GM18867 (cell line): Measurements from ENCODE around the gene HERC2.

ENCODE experiments used
- ATAC-seq: cut with Tn5 transposase; IDR thresholded peaks from one replicate; pipeline ENCODE4 v1.9.1; 2021; ENCODE audit warnings: mild to moderate bottlenecking, moderate library complexity; ENCODE audit not compliant: unreplicated experiment

HERC2 gene

GRCh38 chr15:28114721-28115622 lies 207.0 kb downstream of the HERC2 start:
- ATAC-seq, result no peak

DNA sequence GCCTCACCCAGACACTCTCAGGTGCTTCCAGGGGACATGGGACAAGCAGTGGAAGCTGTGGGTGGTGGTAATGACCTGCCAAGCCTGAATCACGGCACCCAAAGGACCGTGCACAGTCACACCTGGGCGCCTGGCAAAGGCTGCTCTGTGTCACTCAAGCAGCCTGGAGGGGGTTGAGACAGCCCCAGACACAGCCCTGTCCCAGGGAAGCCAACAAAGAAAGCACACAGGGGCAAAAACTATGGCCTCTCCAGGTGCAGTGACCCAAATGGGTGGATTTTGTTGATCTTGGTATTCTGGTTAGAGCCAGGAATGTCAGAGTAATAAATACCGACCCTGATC lies 207.9 kb downstream of the HERC2 start:
- no peak for ATAC-seq

- no peak for ATAC-seq
These were observed 208.4 kb downstream of the HERC2 start for GRCh38 chr15:28113394-28114113.

DNA sequence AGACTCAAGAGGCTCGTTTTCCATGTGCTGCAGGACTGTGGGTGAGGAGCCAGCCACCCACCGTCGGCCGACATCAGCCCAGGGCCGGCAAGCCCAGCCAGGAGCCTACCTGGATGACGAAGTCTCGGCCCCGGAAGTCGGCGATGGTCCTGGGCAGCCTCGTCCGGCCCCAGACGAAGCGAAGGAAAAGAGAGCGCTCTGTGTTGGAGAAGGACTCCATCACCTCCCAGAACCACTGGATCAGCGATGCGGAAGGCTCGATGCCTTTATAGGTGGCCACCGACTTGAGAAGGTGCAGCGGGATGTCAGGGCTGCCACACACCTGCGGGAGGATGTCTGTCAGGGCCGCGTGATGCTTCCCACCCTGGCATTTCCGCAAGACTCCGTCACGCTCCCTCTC lies 209.0 kb downstream of the HERC2 start:
- ATAC-seq, result no peak

GRCh38 chr15:28112101-28112760 lies 209.7 kb downstream of the HERC2 start:
- ATAC-seq, result no peak

GRCh38 chr15:28111543-28111942 lies 210.4 kb downstream of the HERC2 start:
- ATAC-seq, result no peak

DNA sequence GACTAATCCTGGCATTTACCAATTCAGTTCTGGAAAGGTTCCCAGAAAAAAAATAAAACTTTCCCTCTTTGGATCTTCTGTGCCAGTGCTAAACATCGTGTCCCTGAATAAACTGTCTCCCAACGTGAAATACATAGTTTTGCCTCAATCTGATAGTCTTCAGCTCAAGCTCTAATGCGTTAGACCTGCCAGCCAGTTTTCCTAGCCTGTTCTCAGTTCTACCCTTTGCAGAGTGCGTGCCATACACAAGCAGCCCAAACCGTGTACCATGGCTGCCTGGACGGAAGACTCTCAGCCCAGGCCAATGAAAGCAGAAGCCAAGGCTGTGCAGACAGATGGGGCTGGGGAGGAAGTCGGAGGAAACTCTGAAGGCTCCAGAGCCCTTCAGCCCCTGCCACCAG lies 211.5 kb downstream of the HERC2 start:
- no peak for ATAC-seq

GRCh38 chr15:28109626-28110455 lies 212.1 kb downstream of the HERC2 start:
- no peak for ATAC-seq

GRCh38 chr15:28107904-28108275 lies 214.1 kb downstream of the HERC2 start:
- no peak for ATAC-seq

- no peak for ATAC-seq
These were observed 214.7 kb downstream of the HERC2 start for GRCh38 chr15:28107111-28107903.

GRCh38 chr15:28106294-28107110 lies 215.5 kb downstream of the HERC2 start:
- ATAC-seq, result no peak

DNA sequence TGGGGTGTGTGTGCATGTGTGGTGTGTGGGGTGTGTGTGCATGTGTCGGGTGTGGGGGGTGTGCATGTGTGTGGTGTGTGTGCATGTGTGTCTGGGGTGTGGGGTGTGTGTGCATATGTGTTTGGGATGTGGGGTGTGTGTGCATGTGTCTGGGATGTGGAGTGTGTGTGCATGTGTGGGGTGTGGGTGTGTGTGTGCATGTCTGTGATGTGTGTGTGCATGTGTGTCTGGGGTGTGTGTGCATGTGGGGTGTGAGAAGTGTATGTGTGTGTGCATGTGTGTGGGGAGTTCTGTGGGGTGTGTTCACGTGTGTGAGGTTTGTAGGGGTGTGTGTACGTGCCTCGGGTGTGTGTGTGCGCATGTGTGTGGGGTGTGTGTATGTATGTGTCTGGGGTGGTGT lies 216.2 kb downstream of the HERC2 start:
- no peak for ATAC-seq

DNA sequence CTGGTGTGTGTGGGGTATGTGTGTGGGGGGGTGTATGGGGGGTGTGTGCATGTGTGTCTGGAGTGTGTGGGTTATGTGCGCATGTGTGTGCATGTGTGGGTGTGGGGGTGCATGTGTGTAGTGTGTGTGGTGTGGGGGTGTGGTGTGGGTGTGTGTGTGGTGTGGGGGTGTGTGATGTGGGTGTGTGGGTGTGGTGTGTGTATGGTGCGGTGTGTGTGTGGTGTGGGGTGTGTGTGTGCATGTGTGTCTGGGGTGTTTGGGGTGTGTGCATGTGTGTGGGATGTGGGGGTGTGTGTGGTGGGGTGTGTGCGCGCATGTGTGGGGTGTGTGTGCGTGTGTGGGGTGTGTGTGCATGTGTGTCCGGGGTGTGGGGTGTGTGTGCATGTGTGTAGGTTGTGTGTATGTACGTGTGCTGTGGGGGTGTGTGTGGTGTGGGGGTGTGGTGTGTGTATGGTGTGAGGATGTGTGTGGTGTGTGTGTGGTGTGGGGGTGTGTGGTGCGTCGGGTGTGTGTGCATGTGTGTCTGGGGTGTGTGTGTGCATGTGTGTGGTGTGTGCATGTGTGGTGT lies 216.7 kb downstream of the HERC2 start:
- no peak for ATAC-seq

- no peak for ATAC-seq
These were observed 217.7 kb downstream of the HERC2 start for GRCh38 chr15:28104326-28104725.

GRCh38 chr15:28103831-28104230 lies 218.1 kb downstream of the HERC2 start:
- ATAC-seq, result no peak

DNA sequence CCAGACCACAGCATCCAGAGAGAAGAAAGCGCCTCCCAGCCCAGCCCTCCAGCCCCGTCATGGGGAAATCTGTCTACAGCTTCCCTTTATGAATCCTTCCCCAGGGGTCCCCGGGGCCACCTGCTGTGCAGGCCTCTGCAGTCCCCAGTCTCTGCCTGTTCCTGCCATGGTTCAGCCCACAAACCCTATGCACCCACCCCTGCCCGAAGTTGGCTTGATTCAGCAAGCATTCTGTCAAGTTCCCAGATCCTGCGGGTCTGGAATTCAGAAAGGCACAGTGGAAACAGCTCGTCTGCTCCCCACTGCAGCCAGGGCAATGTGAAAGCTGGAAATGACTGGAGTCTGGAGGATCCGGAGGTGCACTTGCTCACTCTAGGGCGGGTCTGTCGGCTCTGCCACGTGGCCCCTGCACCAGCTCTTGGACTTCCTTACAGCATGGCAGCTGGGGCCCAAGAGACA lies 220.0 kb downstream of the HERC2 start:
- ATAC-seq, result no peak

DNA sequence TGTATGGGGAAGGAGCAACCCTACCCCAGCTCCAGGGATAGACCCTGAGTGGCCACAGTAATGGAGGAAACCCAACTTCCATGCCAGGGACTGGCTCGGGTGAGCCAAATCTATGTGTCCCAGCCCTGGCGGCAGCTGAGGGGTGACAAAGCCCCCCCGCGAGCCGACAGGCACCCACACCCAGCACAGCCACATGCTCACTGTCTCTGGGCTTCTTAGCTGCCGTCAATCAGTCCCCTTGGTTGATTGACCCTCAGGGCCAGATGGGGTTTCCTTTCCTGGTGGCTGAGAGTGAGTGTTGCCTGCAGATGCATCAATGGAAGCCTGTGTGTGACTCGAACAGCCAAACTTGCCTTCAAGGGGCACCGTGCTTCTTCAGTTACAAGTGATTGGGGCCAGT lies 220.8 kb downstream of the HERC2 start:
- ATAC-seq, result no peak

- ATAC-seq, result no peak
These were observed 221.3 kb downstream of the HERC2 start for GRCh38 chr15:28100516-28101195.
